GM19467 (cell line): ENCODE measurements around the gene HSF5.
"Not testable (repeated sequence)": the region's sequence is repeated elsewhere in the genome, so short reads cannot be mapped to it uniquely, and the experiment has no call there.

ENCODE experiments used
- ATAC-seq: cut with Tn5 transposase; IDR thresholded peaks from one replicate; pipeline ENCODE4 v1.9.1; 2021; ENCODE audit warnings: mild to moderate bottlenecking, moderate library complexity; ENCODE audit not compliant: unreplicated experiment

The HSF5 gene

GRCh38 chr17:58415371-58416055 is 72.7 kb downstream of the HSF5 start:
- no peak for ATAC-seq

GRCh38 chr17:58414596-58414997 is 73.6 kb downstream of the HSF5 start:
- ATAC-seq, result no peak

DNA sequence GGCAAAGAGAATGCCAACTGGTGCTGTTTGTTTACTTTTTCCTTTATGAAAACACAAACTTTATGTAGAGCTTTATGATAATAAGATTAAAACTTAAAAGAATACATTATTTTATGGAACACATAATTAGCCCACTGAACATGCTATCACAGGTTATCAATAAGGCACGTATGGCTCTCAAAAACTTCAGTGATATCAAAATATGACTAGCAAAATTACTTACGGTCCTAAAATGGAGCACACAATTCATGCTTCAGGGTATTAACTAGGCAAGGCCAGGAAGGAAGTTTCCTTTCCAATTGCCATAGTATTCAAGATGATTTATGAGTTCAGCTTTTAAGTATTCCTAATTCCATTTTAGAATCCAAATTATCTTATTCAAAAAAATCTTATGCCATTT is 74.5 kb downstream of the HSF5 start:
- no peak for ATAC-seq

DNA sequence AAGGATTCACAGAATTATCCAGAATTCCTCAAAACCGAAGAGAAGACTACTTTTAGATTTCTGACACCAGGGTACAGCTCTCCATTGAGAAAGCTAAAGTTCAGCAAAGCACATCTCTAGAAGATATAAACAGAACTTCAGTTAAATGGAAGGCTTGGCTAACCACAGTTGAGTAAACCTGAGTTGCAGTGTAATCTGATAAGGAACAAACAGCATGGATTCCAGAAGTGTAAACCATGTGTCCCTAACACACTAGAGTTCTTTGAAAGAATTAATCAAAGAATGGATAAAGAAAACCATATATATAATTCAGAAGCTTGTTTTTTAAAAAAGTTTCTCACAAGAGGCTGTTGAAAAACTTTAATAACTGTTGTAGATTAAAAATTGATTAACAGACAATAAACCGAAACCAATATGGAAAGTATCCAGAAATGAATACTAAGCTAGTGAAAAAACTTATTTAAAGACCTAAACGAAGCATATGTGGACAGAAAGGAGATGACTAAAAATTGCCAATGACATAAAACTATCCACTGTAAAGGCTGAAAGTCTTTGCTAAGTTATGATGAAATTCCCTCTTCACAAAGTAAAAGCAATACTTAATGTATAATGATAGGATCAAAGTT is 75.1 kb downstream of the HSF5 start:
- ATAC-seq, result no peak

DNA sequence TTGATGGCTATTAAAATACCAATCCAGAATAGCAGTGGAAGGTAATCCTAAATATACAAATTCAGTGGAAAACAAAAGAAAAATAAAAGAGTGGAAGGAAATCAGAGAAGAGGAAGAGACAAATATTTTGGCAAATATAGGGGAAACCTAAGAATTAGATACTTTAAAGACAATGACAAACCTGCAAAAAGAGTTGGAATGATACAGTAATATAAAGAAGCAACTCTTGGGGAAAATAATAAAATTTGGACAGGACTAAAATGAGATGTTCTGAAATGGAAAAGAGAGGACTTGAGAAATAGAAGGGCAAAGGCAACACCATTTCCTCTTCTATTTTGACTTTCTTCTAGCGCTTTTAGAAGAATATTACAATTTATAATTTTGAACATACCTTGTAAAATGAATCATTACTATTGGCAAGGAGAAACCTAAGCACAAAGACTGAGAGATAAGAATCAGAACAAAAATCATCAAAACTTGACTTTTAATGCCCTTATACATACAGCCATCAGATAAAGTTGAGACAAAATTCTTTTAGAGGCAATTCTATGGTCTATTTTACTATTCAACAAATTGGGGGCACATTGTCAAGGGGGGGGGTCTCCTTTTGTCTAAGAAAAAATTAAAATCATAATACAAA is 76.0 kb downstream of the HSF5 start:
- ATAC-seq, result no peak

- ATAC-seq, result no peak
These were observed 76.8 kb downstream of the HSF5 start for GRCh38 chr17:58411408-58411894.

DNA sequence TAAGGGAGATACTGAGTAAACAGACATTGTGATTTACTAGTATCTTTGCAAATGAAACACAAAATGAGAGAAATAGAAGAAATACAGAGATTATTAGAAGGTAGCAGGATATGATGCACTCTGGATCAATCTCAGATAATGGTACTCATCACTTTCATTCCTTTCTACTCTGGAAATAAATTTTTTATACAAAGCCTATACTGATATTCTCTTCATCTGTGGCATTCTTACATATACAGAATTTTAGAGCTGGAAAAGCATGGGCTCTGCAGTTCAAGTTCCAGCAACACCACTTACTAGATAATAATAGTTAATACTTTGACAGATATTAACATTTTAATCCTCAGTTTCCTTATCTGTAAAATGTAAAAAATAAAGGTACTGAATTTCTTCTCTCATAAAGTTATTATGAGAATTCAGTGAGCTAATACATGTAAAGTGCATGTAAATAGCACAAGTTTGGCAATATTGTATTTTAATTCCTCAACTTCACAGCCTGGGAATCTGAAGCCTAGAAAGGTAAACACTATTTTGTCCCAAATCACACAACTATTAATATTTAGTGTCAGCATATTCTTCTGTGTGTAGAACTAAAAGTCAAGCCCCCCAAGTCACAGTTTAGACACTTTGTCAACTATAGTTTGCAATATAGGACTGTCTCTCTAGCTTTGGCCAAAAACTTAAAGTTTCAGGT is 77.3 kb downstream of the HSF5 start:
- no peak for ATAC-seq

GRCh38 chr17:58409432-58409831 is 78.8 kb downstream of the HSF5 start:
- no peak for ATAC-seq

DNA sequence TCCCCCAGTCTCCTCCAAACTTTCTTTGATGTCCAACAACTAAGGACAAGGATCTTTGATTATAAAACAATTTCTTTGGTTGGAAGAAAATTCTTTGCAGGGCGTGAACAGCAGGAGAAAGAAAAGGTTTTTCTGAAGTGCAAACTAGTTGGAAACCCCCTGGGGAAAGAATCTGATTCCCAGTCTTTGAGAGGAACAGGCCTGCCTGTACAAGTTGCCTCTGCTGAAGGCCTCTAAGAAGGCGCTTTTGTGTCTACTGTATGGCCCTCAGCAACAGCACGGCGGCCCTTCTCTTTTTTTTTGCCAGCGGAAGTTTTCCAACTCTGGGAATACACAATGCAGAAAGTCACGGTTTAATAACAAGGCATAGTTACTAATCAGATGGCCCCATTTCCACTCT is 84.9 kb downstream of the HSF5 start:
- ATAC-seq, result no peak

GRCh38 chr17:58402679-58403078 is 85.5 kb downstream of the HSF5 start:
- no peak for ATAC-seq

DNA sequence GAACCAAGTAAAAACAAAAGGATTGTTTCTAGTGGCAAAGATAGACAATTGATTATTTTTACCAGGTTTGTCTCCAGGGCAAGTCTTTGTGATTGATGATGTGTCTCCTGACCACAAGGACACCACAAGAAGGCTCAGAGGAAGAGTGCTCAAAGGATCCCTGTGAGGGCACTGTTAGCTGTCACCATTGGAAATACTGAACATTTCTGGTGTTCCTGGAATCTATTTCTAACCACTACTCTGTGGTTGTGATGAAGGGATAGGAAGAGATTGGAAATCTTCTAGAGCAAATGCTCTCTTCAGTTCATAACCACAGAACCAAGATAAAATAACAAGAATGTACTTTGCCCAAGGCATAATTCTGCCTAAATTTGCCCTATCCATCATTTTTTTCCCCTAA is 86.2 kb downstream of the HSF5 start:
- no peak for ATAC-seq

GRCh38 chr17:58401287-58401686 is 86.9 kb downstream of the HSF5 start:
- ATAC-seq, result no peak

GRCh38 chr17:58400826-58401225 is 87.4 kb downstream of the HSF5 start:
- no peak for ATAC-seq

GRCh38 chr17:58399974-58400373 is 88.2 kb downstream of the HSF5 start:
- ATAC-seq, result no peak

GRCh38 chr17:58398574-58399266 is 89.5 kb downstream of the HSF5 start:
- no peak for ATAC-seq

GRCh38 chr17:58397421-58397820 is 90.8 kb downstream of the HSF5 start:
- not testable (repeated sequence) for ATAC-seq

- no peak for ATAC-seq
These were observed 92.0 kb downstream of the HSF5 start for GRCh38 chr17:58396173-58396572.

GRCh38 chr17:58394534-58395223 is 93.5 kb downstream of the HSF5 start:
- ATAC-seq, result no peak

- ATAC-seq, result no peak
These were observed 96.8 kb downstream of the HSF5 start for GRCh38 chr17:58391302-58391984.

GRCh38 chr17:58390884-58391283 is 97.3 kb downstream of the HSF5 start:
- ATAC-seq, result no peak
